GM23248 (cell line): ENCODE measurements around the gene F13B.

ENCODE experiments used
- EZH2 ChIP-seq: fragments of 200-600 bp; sonication (generic); IDR thresholded peaks from 2 replicates; pipeline ENCODE4 v1.6.1; 2018; ENCODE audit warnings: antibody characterized with exemption, mild to moderate bottlenecking; ENCODE audit not compliant: insufficient read depth, poor library complexity, severe bottlenecking
- EZH2phosphoT487 ChIP-seq: fragments of 200-600 bp; sonication (generic); IDR thresholded peaks from 2 replicates; pipeline ENCODE4 v1.6.1; 2018; ENCODE audit warnings: antibody characterized with exemption, moderate library complexity, mild to moderate bottlenecking, low read depth; ENCODE audit not compliant: insufficient read depth

DNA sequence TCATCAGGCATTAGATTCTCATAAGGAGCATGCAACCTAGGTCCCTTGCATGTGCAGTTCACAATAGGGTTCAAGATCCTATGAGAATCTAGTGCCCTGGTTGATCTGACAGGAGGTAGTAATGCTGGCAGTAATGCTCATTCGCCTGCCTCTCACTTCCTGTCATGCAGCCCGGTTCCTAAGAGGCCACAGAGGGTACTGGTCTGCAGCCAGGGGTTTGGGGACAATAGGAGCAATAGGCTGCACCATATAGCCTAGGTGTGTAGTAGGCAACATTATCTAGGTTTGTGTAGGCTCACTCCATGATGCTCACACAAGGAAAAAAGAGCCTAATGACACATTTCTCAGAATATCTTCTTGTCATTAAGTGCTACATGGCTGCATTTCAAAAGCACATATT lies 63.9 kb downstream of the F13B start:
- no peak for TF ChIP-seq EZH2
- TF ChIP-seq EZH2phosphoT487: no peak
